Astrocyte of the spinal cord (primary cell): ENCODE results near the gene CCDC88C.

Source experiments
- DNase-seq: peaks from one replicate; pipeline ENCODE4 v3.0.0; 2011; ENCODE audit warnings: low read depth, low spot score
- H3K4me3 ChIP-seq: 2 replicates; pipeline ENCODE4 v1.5.1; 2011; ENCODE audit warnings: low read depth, mild to moderate bottlenecking, low read length, moderate library complexity
- CTCF ChIP-seq: IDR thresholded peaks from 2 replicates; pipeline ENCODE4 v1.5.1; 2012; ENCODE audit warnings: low read depth, mild to moderate bottlenecking, low read length, inconsistent platforms
- in situ Hi-C: cut with HindIII; loops from 2 replicates; pipeline ENCODE4 v1.10.0; 2017; ENCODE audit warnings: low sequenced_read_pairs

The CCDC88C gene

GRCh38 chr14:91405724-91406435 lies 11.7 kb downstream of the CCDC88C start:
- in situ Hi-C loops = no loop called here
- DNase-seq = no peak
- H3K4me3 ChIP-seq = no peak overlapping the region
- no peak for TF ChIP-seq CTCF

- no peak overlapping the region for H3K4me3 ChIP-seq
- TF ChIP-seq CTCF = no peak
- in situ Hi-C loops = no loop called here
- DNase-seq = no peak
These were observed 12.3 kb downstream of the CCDC88C start for GRCh38 chr14:91405241-91405721.

GRCh38 chr14:91402771-91403600 lies 14.6 kb downstream of the CCDC88C start:
- no peak overlapping the region for H3K4me3 ChIP-seq
- in situ Hi-C loops = no loop called here
- no peak for TF ChIP-seq CTCF
- no peak for DNase-seq

GRCh38 chr14:91402348-91402747 lies 15.3 kb downstream of the CCDC88C start:
- H3K4me3 ChIP-seq = no peak overlapping the region
- in situ Hi-C loops = no loop called here
- DNase-seq = no peak
- TF ChIP-seq CTCF = no peak

GRCh38 chr14:91401751-91402150 lies 15.9 kb downstream of the CCDC88C start:
- no peak for TF ChIP-seq CTCF
- H3K4me3 ChIP-seq = no peak overlapping the region
- no peak for DNase-seq
- in situ Hi-C loops = no loop called here

- H3K4me3 ChIP-seq = no peak overlapping the region
- in situ Hi-C loops = no loop called here
- no peak for TF ChIP-seq CTCF
- peak; percentile 33 for DNase-seq
These were observed 16.9 kb downstream of the CCDC88C start for GRCh38 chr14:91400696-91401095.
